CD8-positive, alpha-beta memory T cell (primary cell): ENCODE results near the gene KRTAP5-4. TPM values are rescaled to one million over a fixed set of nuclear protein-coding genes. Genes with fewer than 3 reads are reported as not detected.
"Not testable (repeated sequence)": the region's sequence is repeated elsewhere in the genome, so short reads cannot be mapped to it uniquely, and the experiment has no call there.

Experiments used
- CTCF ChIA-PET: fragments of 350-600 bp; sonication (Branson Sonifier 250); formaldehyde crosslinking; loops from one replicate; lab custom pipeline; 2021; ENCODE audit warnings: antibody characterized with exemption; lab: Charles Lee
- POLR2A ChIA-PET: fragments of 350-600 bp; sonication (Branson Sonifier 250); formaldehyde crosslinking; loops from one replicate; lab custom pipeline; 2021; ENCODE audit warnings: antibody characterized with exemption; lab: Charles Lee
- DNase-seq, 5 donors: peaks; one replicate each; pipeline versions ENCODE4 v3.0.0 to v3.0.0-alpha.2; 2020 to 2022; ENCODE audit warnings: mixed read lengths in 1 of 5
- H3K27ac ChIP-seq: one replicate; pipeline ENCODE4 v1.7.0; 2013; ENCODE audit warnings: low read depth, mild to moderate bottlenecking, low read length, moderate library complexity
- H3K27me3 ChIP-seq: 2 replicates; pipeline ENCODE4 v1.7.0; 2013; ENCODE audit warnings: low read length, mild to moderate bottlenecking; ENCODE audit not compliant: insufficient read depth, poor library complexity, severe bottlenecking
- H3K36me3 ChIP-seq: 2 replicates; pipeline ENCODE4 v1.7.0; 2013; ENCODE audit warnings: mild to moderate bottlenecking, low read length, moderate library complexity; ENCODE audit not compliant: insufficient read depth
- H3K4me1 ChIP-seq: 2 replicates; pipeline ENCODE4 v1.7.0; 2013; ENCODE audit warnings: mild to moderate bottlenecking, low read length, moderate library complexity; ENCODE audit not compliant: insufficient read depth
- H3K4me3 ChIP-seq: 2 replicates; pipeline ENCODE4 v1.7.0; 2013; ENCODE audit warnings: mild to moderate bottlenecking, low read length
- H3K9me3 ChIP-seq: 2 replicates; pipeline ENCODE4 v1.7.0; 2013; ENCODE audit warnings: mild to moderate bottlenecking, low read length
- H3K27ac Mint-ChIP-seq, 8 donors: one replicate each; pipeline ENCODE4 v1.8.0; 2020 to 2021; ENCODE audit warnings: mixed read lengths in 8 of 8, mild to moderate bottlenecking in 6 of 8, inconsistent platforms in 3 of 8, moderate library complexity in 3 of 8
- H3K27me3 Mint-ChIP-seq, 2 donors: one replicate each; pipeline ENCODE4 v1.8.0; 2020 to 2021; ENCODE audit warnings: mixed read lengths in 2 of 2, mild to moderate bottlenecking in 1 of 2, moderate library complexity in 1 of 2
- H3K36me3 Mint-ChIP-seq, 3 donors: one replicate each; pipeline ENCODE4 v1.8.0; 2020 to 2021; ENCODE audit warnings: mixed read lengths in 3 of 3, inconsistent platforms in 1 of 3, mild to moderate bottlenecking in 1 of 3
- H3K4me1 Mint-ChIP-seq, 3 donors: one replicate each; pipeline ENCODE4 v1.8.0; 2020 to 2021; ENCODE audit warnings: mixed read lengths in 3 of 3, inconsistent platforms in 1 of 3, mild to moderate bottlenecking in 1 of 3
- H3K4me3 Mint-ChIP-seq, 7 donors: one replicate each; pipeline ENCODE4 v1.8.0; 2020 to 2021; ENCODE audit warnings: mixed read lengths in 7 of 7, mild to moderate bottlenecking in 6 of 7, moderate library complexity in 4 of 7, inconsistent platforms in 2 of 7
- H3K9me3 Mint-ChIP-seq, 5 donors: one replicate each; pipeline ENCODE4 v1.8.0; 2020 to 2022; ENCODE audit warnings: mixed read lengths in 5 of 5, mild to moderate bottlenecking in 3 of 5, moderate library complexity in 2 of 5, inconsistent platforms in 1 of 5
- polyA plus RNA-seq: library from polyadenylated mRNA; unstranded; fragments of 300-500 nt; fragmentation: Illumina TruSeq; gene quantifications from one replicate; pipeline ENCODE4 v1.2.3, GENCODE V29; 2021
- total RNA-seq, 2 experiments: library from RNA; stranded (reverse); gene quantifications; one replicate each; pipeline ENCODE4 v1.2.3, GENCODE V29; 2021

Gene KRTAP5-4
- total and polyA plus RNA-seq, 3 experiments from 2014 or later = not detected

DNA sequence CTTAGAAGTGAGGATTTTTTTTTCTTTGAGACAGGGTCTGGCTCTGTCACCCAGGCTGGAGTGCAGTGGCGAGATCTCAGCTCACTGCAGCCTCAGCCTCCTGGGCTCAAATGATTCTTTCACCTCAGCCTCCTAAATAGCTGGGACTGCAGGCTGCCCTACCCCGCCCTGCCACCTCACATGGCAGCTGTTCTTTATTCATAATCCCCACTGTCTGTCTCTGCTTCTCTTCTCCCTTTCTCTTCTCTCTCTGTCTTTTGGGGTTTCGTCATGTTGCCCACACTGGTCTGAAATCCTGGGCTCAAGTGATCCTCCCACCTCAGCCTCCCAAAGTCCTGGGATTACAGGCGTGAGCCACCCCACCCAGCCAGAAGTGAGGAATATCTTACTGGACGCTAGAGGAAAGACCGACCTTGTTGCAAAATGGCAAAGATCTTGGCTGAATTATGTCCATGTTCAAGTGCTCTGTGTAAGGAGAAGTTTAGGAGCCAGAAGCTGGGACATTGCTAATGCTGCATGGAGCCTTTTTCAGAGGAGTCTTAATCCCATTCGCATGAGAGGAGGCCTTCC, 29.6 kb upstream of the KRTAP5-4 start:
- ChIA-PET POLR2A (no interaction called here), CTCF (interaction anchor here (0.7 to 1.9 kb wide), 5 partner anchors 12 to 182 kb away, joined by 3 to 6 read pairs (median 4); no protein-coding TSS in a partner anchor)
- Mint-ChIP-seq H3K27ac (no peak overlapping the region), H3K36me3 (no peaks in the 10 kb centered on the region), H3K4me3 (no peak overlapping the region), H3K27me3 (peaks cover 8 to 37% of the 10 kb centered on the region in 2 donors), H3K9me3 (no peaks in the 10 kb centered on the region), H3K4me1 (no peaks in the 10 kb centered on the region)
- H3K4me3 ChIP-seq = no peak overlapping the region
- H3K27me3 ChIP-seq = peaks cover 13% of the 10 kb centered on the region
- H3K27ac ChIP-seq = no peak overlapping the region
- DNase-seq = peak in 1 of 5 donors; percentile 16
- no peaks in the 10 kb centered on the region for H3K36me3 ChIP-seq
- no peaks in the 10 kb centered on the region for H3K4me1 ChIP-seq
- no peaks in the 10 kb centered on the region for H3K9me3 ChIP-seq

GRCh38 chr11:1650918-1651262, 29.0 kb upstream of the KRTAP5-4 start:
- H3K4me3 Mint-ChIP-seq = no peak overlapping the region
- peaks cover 8 to 31% of the 10 kb centered on the region in 2 donors for H3K27me3 Mint-ChIP-seq
- Histone ChIP-seq H3K27ac (no peak overlapping the region), H3K36me3 (no peaks in the 10 kb centered on the region), H3K4me1 (no peaks in the 10 kb centered on the region), H3K9me3 (no peaks in the 10 kb centered on the region), H3K4me3 (no peak overlapping the region), H3K27me3 (peaks cover 10% of the 10 kb centered on the region)
- no peaks in the 10 kb centered on the region for H3K4me1 Mint-ChIP-seq
- no peaks in the 10 kb centered on the region for H3K9me3 Mint-ChIP-seq
- no peak for DNase-seq
- no peaks in the 10 kb centered on the region for H3K36me3 Mint-ChIP-seq
- ChIA-PET POLR2A (no interaction called here), CTCF (interaction anchor here (0.7 to 1.9 kb wide), 5 partner anchors 12 to 182 kb away, joined by 3 to 6 read pairs (median 4); no protein-coding TSS in a partner anchor)
- no peak overlapping the region for H3K27ac Mint-ChIP-seq

GRCh38 chr11:1650034-1650917, 28.3 kb upstream of the KRTAP5-4 start:
- POLR2A ChIA-PET = no interaction called here
- Histone ChIP-seq H3K27me3 (peaks cover 4% of the 10 kb centered on the region), H3K36me3 (no peaks in the 10 kb centered on the region), H3K27ac (no peak overlapping the region), H3K9me3 (no peaks in the 10 kb centered on the region), H3K4me3 (no peak overlapping the region), H3K4me1 (no peaks in the 10 kb centered on the region)
- H3K27me3 Mint-ChIP-seq = peaks cover 8 to 26% of the 10 kb centered on the region in 2 donors
- H3K9me3 Mint-ChIP-seq = no peaks in the 10 kb centered on the region
- no peak overlapping the region for H3K27ac Mint-ChIP-seq
- no peak for DNase-seq
- CTCF ChIA-PET = interaction anchor here (1.3 to 1.9 kb wide), 4 partner anchors 11 to 183 kb away, joined by 4 to 6 read pairs (median 4); no protein-coding TSS in a partner anchor
- H3K4me3 Mint-ChIP-seq = no peak overlapping the region
- no peaks in the 10 kb centered on the region for H3K36me3 Mint-ChIP-seq
- H3K4me1 Mint-ChIP-seq = no peaks in the 10 kb centered on the region

DNA sequence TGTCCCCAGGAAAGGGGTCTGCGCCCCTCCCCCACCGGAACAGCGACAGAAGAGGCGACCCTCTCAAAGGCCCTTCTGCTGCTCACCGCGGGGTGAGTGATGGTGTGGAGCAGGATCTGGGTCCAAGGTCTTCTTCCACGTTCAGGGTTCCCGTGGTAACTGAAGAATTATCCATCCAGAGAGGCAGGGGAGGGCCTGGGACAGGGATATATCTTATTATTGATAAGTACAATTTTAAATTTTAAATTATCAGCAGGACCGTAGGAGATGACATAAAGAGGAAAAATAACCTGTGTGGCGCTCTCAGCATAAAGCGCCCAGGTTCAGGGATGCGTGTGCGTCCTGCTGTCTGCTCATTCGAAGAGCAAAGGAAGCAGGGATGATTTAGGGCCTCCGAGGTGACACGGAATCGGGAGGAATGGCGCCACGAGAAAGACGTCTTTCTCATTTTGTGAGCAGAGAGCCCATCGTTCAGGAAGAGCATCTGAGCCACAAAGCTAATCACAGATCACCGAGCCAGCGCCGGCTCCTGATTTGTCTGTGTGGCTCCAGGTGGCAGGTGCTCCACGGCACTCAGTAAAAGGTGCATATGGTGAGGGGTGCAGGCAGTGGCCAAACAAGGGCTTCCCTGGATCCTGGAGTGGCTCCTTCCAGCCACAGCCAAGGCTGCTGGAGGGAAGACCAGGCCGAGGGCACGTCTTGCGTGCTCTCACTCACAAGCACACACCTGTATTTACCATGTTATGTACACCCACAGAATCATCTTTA, 26.9 kb upstream of the KRTAP5-4 start:
- Mint-ChIP-seq H3K36me3 (no peaks in the 10 kb centered on the region), H3K9me3 (no peaks in the 10 kb centered on the region), H3K27ac (no peak overlapping the region), H3K27me3 (peaks cover 7 to 21% of the 10 kb centered on the region in 2 donors), H3K4me3 (no peak overlapping the region), H3K4me1 (no peaks in the 10 kb centered on the region)
- no peaks in the 10 kb centered on the region for H3K4me1 ChIP-seq
- ChIA-PET POLR2A (no interaction called here), CTCF (no interaction called here)
- no peaks in the 10 kb centered on the region for H3K9me3 ChIP-seq
- no peak for DNase-seq
- H3K27ac ChIP-seq = no peak overlapping the region
- peaks cover 3% of the 10 kb centered on the region for H3K27me3 ChIP-seq
- H3K4me3 ChIP-seq = no peak overlapping the region
- no peaks in the 10 kb centered on the region for H3K36me3 ChIP-seq

- Histone ChIP-seq H3K36me3 (no peaks in the 10 kb centered on the region), H3K27me3 (no peaks in the 10 kb centered on the region), H3K9me3 (no peaks in the 10 kb centered on the region), H3K4me3 (no peak overlapping the region), H3K27ac (no peak overlapping the region), H3K4me1 (no peaks in the 10 kb centered on the region)
- peaks cover 7 to 16% of the 10 kb centered on the region in 2 donors for H3K27me3 Mint-ChIP-seq
- DNase-seq = no peak
- POLR2A ChIA-PET = no interaction called here
- no peak overlapping the region for H3K27ac Mint-ChIP-seq
- no peaks in the 10 kb centered on the region for H3K4me1 Mint-ChIP-seq
- H3K4me3 Mint-ChIP-seq = no peak overlapping the region
- H3K9me3 Mint-ChIP-seq = no peaks in the 10 kb centered on the region
- H3K36me3 Mint-ChIP-seq = no peaks in the 10 kb centered on the region
- CTCF ChIA-PET = no interaction called here
Measured at GRCh38 chr11:1647901-1648652, 26.1 kb upstream of the KRTAP5-4 start.

DNA sequence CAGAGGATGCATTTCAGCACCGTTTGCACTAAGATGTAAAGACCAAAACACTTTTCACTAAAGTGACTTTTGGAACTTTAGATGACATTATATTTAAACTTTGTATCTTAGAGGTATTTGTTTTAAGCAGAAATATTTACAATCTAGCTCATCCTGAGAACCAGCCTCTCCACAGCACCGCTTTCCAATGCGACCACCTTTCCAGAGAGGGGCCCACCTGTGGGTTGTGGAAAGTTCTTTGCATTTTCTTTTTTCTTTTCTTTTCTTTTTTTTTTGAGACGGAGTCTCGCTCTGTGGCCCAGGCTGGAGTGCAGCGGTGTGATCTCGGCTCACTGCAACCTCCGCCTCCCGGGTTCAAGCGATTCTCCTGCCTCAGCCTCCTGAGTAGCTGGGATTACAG, 24.6 kb upstream of the KRTAP5-4 start:
- H3K4me1 ChIP-seq, H3K27ac ChIP-seq, H3K9me3 ChIP-seq, H3K4me1 Mint-ChIP-seq, H3K36me3 Mint-ChIP-seq, H3K27me3 ChIP-seq, H3K27ac Mint-ChIP-seq, POLR2A ChIA-PET, H3K9me3 Mint-ChIP-seq, CTCF ChIA-PET, H3K4me3 ChIP-seq, DNase-seq, H3K4me3 Mint-ChIP-seq, H3K36me3 ChIP-seq: not testable (repeated sequence)
- peaks cover 7 to 11% of the 10 kb centered on the region in 2 donors for H3K27me3 Mint-ChIP-seq

DNA sequence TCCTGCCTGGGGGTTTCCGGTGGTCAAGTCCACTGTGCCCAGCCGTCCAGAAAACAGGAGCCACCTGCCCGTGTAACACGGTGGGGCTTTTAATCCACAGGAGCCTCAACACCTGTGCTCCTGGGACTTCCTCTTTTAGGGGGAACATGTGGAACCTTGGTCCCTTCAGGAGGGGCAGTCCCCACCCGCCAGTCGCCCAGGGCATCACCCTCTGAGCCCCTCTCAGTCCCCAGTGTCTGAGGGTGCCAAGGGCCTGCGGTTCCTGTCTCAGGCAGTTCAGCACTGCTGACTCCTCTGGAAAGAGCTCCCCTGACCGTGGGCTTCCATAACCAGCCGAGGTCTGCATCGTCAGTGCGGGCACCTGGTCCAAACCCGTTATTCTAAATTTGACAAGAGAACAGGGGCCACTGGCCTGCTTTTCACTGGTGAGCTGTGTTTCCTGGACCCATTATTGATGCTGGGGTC, 23.5 kb upstream of the KRTAP5-4 start:
- no peaks in the 10 kb centered on the region for H3K36me3 Mint-ChIP-seq
- no peaks in the 10 kb centered on the region for H3K4me1 Mint-ChIP-seq
- no peaks in the 10 kb centered on the region for H3K9me3 Mint-ChIP-seq
- Histone ChIP-seq H3K36me3 (no peaks in the 10 kb centered on the region), H3K4me3 (no peak overlapping the region), H3K9me3 (no peaks in the 10 kb centered on the region), H3K27ac (no peak overlapping the region), H3K4me1 (no peaks in the 10 kb centered on the region), H3K27me3 (no peaks in the 10 kb centered on the region)
- no peak overlapping the region for H3K27ac Mint-ChIP-seq
- no peak for DNase-seq
- peaks cover 4 to 12% of the 10 kb centered on the region in 2 donors for H3K27me3 Mint-ChIP-seq
- no peak overlapping the region for H3K4me3 Mint-ChIP-seq
- ChIA-PET CTCF (interaction anchor here (0.9 kb wide), 1 partner anchor 48 kb away, joined by 4 read pairs; no protein-coding TSS in a partner anchor), POLR2A (no interaction called here)
